ENCODE results near the gene MNAT1.
"Not testable (repeated sequence)": the region's sequence is repeated elsewhere in the genome, so short reads cannot be mapped to it uniquely, and the experiment has no call there.

MNAT1 gene

GRCh38 chr14:60807971-60808370, 73.4 kb downstream of the MNAT1 start:
- DNase-seq, result no peak

DNA sequence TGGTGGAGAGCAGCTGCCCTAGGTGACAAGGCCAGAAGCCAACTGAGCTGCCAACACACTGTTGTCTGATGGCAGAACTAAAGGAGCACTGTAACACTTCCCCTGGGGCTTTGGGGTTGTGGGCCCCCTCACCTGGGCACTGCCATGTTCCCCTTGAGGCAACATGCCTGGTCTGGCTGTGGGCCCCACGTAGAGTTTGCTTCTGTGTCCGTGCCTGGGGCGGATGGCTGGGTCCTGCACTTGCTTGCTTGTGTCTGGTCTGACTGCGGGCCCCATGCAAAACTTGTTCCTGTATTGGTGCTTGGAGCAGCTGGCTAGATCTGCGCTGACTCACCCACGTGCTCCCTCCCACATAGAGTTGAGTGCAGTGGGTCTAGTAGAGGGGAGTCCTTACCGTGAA, 78.4 kb downstream of the MNAT1 start:
- no peak for DNase-seq

DNA sequence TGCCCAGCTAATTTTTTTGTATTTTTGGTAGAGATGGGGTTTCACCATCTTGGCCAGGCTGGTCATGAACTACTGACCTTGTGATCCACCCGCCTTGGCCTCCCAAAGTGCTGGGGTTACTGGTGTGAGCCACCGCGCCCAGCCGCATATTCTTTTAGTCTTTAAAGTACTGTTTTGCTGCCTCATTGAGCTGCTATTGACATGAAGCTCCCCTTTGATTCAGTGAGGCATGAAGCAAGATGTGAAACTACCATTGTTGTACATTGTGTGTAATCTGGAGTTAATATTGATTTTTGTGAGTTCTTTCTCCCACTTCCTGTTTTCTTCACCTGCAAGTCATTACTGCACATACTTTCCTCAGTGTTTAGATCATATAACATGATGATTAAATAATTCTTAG, 80.8 kb downstream of the MNAT1 start:
- DNase-seq, result no peak

DNA sequence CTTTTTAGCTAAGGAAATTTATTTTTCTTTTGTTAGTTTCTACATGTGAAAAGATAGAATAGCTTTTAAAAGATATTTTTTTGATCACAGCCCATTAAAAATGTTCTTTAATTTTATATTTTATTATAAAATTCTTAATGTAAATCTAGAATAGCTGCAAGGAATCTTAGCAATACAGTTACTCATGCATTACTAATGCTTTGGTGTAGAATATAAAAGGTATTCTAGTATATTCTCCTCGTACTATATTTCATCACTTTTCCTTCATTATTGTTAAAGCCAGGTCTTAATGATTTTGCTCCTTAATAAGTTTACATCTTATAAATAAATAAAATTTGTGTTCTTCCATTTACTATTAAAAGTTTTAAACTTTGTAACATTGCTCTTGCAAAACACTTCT, 82.6 kb downstream of the MNAT1 start:
- no peak for DNase-seq

GRCh38 chr14:60819575-60819974, 85.0 kb downstream of the MNAT1 start:
- DNase-seq, result no peak

DNA sequence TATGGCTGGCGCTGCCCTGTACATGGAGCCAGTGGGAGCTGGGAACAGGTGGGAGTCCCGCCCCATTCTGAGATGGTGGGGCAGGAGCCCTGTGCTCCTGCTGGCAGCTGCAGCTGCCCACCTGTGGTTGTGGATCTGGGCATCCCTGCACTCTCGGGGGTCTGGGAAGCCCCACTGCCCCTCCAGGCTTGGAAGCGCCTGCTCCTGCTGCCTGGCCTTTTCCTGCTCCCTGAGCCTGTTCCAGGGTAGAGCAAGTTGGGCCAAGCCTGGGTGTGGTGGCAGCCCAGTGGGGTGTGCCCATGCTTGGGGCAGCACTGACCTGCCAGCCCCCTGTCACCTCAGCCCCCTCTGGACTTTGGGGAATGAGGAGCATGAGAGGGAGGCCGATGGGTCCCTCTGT, 104.0 kb downstream of the MNAT1 start:
- DNase-seq, result no peak

DNA sequence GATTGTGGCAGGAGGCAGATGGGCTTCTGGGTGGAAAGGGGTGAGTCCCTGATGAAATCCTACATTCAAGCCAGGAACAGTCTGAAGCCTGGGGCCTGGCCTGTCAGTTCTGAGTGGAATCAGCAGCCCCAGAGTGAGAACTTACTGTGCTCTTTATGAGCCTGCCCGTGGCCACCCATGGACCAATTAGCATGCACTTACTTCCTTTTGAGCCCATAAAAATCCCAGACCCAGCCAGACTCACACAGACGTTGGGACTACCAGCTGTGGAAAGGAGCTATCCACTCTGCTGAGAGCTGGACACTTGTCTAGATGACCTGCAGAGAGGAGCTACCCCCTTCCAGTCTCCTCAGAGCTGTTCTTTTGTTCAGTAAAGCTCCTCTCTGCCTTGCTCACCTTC, 104.5 kb downstream of the MNAT1 start:
- no peak for DNase-seq

DNA sequence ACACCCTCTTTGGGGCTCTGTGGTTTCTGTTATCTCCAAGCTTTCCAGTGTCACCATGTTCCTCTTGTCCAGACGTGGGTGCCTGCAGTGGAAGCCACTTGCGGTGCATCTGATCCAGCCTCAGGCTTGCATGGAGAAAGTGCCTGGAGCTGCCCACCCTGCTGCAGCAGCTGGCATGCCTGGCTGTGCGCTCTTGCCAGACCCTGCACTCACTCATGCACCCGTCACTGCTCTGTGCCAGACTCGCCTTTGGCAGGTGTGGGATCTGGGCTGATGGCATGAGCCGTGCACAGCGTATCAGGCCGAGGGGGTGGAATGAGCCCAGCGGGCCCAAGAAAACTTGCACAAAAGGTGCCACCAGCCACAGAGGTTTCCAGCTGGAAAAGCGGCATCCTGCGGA, 105.1 kb downstream of the MNAT1 start:
- peak in 1 of 2 experiments; percentile 6 for DNase-seq

DNA sequence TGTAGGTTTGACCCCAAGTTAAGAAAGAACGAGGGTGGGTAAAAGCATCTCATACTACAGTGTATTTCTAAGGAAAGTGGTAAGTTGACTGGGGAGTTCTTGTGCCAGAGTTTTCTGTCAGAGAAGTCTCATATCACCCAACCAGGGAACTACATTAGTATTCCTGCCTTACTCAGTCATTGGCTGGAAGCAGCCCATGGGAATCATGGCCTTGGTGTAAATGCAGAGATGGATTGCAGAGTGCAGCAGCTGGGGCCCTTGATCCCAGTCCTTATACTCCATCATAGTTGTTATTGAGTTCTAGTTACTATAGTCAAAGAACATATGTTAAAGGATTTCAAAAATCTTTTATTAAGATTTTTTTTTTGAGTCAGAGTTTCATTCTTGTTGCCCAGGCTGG, 105.8 kb downstream of the MNAT1 start:
- DNase-seq, result no peak

- DNase-seq, result no peak
Observed at GRCh38 chr14:60845523-60845922, 111.0 kb downstream of the MNAT1 start.

GRCh38 chr14:60848066-60848465, 113.5 kb downstream of the MNAT1 start:
- no peak for DNase-seq

- not testable (repeated sequence) for DNase-seq
Observed at GRCh38 chr14:60851692-60852091, 117.1 kb downstream of the MNAT1 start.

DNA sequence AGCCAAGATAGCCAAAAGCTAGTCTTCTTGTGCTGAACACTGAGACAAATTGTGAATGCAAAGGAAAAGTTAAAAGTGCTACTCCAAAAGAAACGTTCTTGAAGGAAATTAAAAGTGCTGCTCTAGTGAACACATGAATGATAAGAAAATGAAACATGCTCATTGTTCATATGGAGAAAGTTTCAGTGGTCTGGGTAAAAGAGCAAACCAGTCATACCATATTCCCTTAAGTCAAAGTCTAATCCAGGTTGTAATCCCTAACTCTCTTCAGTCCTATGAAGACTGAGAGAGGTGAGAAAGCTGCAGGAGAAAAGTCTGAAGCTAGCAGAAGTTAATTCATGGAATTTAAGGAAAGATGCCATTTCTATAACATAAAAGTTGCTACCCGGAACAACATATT, 121.5 kb downstream of the MNAT1 start:
- no peak for DNase-seq

- no peak for DNase-seq
Observed at GRCh38 chr14:60859525-60859924, 125.0 kb downstream of the MNAT1 start.

- DNase-seq, result no peak
Observed at GRCh38 chr14:60861545-60862140, 127.1 kb downstream of the MNAT1 start.

DNA sequence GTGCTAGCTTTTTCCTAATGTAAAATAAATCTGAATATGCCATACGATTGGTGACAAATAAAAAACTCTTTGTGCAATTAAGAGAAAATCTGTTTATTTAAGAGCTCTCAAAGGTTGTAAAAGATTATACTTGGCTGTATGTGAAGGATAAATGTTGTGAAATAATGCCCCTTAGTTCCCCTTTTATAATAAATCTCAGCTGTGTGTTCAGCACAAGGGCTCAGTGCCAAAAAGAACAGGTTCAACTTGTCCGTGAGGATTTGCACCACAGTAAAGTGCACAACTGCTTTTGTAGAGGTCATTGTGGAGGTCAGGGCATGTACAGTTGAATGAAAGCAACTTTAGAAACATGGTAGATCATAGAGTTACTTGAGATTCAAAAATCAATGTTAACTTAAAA, 127.7 kb downstream of the MNAT1 start:
- DNase-seq, result no peak

DNA sequence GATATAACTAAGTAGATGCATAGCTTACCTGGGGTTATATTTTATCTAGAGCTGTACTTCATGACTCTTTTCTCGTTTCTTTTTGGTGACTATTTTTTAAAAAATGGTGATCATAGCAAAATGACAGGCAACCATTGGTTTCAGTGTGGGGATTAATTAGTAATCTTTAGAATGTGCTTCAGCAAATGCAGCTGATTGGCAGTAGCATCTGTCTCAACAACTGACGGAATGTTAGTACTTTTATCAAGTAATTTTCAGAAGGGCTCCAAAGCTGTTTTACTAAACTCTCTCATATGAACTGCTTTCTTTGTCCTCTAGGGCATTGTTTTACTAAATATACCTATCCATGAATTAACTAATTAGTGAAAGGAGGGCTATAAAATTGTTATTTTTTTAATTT, 128.7 kb downstream of the MNAT1 start:
- no peak for DNase-seq

DNA sequence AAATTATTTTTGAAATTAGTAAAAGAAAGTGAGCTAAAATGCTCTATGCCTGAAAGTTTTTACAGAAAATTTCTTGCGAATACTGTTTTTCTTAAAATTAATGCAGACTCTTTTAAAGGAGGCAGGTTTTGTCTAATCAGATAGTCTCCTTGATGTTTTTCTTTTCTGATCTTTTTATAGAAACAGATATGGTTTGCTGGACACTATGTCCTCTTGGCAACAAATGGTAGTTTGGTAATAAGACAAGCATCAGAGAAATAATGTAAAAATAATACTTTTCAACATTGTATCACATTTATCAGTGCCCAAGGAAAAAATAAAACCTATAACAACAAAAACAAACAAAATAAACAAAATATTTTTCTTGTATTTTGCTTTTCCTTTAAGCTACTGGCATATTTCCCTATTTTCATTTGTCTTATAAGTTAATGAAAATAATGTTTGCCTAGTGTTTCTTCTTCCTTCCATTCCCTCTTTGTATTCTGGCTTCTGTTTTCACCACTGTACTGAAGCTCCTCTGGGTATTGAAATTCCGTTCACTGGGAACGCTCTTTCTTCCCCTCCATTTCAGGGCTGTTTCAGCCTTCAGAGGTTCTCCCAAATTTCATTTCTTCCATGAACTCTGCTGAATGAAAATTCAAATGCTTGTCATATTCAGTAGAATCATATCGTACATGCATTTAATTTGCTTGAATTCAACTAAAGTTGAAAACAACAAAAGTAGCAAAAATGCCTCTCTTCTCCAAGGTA, 131.0 kb downstream of the MNAT1 start:
- no peak for DNase-seq

- no peak for DNase-seq
Observed at GRCh38 chr14:60867503-60868172, 133.1 kb downstream of the MNAT1 start.

DNA sequence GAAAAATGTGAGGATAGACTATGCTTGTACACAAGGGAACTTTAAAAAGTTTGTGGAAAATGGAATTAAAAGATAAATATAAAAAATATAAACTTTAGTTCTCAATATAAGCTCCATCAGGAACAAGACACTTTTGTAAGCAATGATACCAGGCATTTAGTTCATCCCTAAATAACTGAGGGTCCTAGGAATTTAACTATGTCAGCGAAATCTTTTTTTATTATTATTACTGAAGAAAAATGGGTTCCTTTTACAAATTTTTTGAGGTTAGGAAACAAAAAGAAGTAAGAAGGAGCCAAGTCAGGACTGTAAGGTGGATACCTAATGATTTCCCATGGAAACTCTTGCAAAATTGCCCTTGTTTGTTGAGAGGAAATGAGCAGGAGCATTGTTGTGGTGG, 143.6 kb downstream of the MNAT1 start:
- DNase-seq, result no peak

DNA sequence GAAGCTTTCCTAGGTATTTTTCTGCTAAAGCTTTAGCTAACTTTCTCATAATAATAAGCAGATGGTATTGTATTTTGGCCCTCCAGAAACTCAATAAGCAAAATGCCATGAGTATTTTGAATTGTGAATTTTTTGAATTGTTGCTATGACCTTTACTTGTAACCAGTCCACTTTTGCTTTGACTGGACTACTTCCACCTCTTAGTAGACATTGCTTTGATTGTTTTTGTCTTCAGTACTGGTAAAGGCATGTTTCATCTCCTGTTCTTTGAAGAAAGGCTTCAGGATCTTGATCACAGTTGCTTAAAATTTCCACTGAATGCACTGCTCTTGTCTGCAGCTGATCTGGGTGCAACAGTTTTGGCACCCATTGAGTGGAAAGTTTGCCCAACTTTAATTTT, 144.0 kb downstream of the MNAT1 start:
- DNase-seq, result no peak

- DNase-seq, result no peak
Observed at GRCh38 chr14:60882219-60882618, 147.7 kb downstream of the MNAT1 start.

DNA sequence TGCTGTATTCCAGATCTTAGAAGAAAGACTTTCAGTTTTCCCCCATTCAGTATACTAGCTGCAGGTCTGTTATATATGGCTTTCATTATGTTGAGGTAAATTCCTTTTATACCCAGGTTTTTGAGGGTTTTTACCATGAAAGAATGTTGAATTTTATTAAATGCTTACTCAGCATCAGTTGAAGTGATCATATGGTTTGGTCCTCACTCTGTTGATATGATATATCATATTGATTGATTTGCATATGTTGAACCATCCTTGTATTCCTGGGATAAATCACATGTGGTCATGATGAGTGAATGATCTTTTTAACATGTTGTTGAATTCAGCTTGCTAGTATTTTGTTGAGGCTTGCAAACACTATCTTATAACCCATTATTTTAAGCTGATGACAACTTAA, 149.6 kb downstream of the MNAT1 start:
- DNase-seq, result no peak

DNA sequence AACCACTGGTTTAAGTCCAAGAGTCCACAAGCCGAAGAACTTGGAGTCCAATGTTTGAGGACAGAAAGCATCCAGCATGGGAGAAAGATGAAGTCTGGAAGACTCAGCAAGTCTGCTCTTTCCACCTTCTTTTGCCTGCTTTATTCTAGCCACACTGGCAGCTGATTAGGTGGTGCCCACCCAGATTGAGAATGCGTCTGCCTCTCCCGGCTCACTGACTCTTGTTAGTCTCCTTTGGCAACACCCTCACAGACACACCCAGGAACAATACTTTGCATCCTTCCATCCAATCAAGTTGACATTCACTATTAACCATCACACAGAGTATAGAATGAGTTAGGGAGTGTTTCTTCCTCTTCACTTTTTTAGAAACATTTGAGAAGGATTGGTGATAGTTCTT, 156.1 kb downstream of the MNAT1 start:
- DNase-seq, result not testable (repeated sequence)

Data from NCI-H446 (cell line).